GM12864 (cell line): Measurements from ENCODE around the gene SDHA.
"Not testable (repeated sequence)": the region's sequence is repeated elsewhere in the genome, so short reads cannot be mapped to it uniquely, and the experiment has no call there.

Experiments used
- DNase-seq: peaks from one replicate; pipeline ENCODE4 v3.0.0-alpha.2; 2011; ENCODE audit warnings: low read depth
- H3K4me3 ChIP-seq: 2 replicates; pipeline ENCODE4 v1.5.1; 2011; ENCODE audit warnings: mild to moderate bottlenecking, low read depth, low read length, control low read depth
- TF ChIP-seq, protein P1 (sequence below): IDR thresholded peaks from 2 replicates; pipeline ENCODE4 v1.5.1; 2011; ENCODE audit warnings: low read depth, mild to moderate bottlenecking, moderate library complexity, low read length, control low read depth, inconsistent platforms; ENCODE audit errors: missing control alignments

SDHA gene

DNA sequence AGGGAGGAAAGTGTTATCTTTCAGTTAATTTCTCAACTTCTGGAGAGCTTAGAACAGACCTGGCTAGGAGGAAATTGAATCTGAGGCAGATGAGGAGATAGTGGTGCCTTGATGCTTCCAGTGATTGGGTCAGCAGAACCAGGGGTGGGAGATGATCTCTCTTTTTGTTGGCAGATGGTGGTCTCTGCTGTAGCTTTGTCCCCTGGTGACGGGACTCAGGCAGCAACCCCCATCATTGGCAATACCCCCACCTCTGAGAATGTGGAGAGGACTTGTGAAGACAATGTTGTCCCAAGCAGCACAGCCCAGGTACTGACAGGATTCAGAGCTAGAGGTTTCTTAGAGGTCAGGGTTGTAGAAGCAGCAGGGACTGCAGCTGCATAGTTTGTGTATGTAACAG lies 49.6 kb downstream of the SDHA start:
- DNase-seq = no peak
- no peak overlapping the region for H3K4me3 ChIP-seq
- TF ChIP-seq, protein P1, sequence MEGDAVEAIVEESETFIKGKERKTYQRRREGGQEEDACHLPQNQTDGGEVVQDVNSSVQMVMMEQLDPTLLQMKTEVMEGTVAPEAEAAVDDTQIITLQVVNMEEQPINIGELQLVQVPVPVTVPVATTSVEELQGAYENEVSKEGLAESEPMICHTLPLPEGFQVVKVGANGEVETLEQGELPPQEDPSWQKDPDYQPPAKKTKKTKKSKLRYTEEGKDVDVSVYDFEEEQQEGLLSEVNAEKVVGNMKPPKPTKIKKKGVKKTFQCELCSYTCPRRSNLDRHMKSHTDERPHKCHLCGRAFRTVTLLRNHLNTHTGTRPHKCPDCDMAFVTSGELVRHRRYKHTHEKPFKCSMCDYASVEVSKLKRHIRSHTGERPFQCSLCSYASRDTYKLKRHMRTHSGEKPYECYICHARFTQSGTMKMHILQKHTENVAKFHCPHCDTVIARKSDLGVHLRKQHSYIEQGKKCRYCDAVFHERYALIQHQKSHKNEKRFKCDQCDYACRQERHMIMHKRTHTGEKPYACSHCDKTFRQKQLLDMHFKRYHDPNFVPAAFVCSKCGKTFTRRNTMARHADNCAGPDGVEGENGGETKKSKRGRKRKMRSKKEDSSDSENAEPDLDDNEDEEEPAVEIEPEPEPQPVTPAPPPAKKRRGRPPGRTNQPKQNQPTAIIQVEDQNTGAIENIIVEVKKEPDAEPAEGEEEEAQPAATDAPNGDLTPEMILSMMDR = no peak

DNA sequence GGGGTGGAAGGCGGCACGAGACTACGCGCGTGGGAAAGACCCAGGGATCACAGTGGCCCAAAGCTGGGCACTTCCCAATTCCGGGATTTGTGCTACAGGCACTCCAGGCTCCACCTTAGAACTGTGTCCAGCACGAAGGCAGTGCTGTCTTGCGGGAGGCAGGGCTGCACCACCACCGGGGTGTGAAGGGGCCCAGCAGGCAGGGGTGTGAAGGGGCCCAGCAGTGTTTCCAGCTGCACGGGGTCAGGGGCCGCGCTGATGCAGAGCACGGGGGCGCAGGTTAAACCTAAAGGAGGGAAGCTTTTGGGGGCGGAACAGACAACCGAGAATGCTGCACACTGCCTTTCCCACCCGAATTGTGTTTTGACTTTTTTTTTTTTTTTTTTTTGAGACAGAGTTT lies 52.2 kb downstream of the SDHA start:
- peak overlapping the region; percentile 59 for H3K4me3 ChIP-seq

DNA sequence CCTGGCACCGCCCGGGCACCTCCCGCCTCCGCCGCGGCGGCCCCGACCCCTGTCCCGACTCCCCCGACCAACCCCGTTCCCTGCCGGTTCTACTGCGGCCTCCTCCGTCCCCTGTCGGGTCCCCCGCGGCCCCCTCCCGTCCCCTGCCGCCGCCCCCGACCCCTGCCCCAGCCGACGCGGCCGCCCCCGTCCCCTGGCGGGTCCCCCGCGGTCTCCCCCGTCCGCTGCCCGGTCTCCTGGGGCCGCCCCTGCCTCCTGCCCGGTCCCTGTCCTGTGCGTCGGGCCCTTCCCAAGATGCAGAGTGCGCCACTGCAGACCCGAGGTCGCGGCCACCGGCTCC lies 53.7 kb downstream of the SDHA start:
- peak overlapping the region; percentile 97 for H3K4me3 ChIP-seq
- not testable (repeated sequence) for DNase-seq

More for the DNA sequence above, 52.2 kb downstream of the SDHA start:
- TF ChIP-seq, protein P1 = no peak
- no peak for DNase-seq

DNA sequence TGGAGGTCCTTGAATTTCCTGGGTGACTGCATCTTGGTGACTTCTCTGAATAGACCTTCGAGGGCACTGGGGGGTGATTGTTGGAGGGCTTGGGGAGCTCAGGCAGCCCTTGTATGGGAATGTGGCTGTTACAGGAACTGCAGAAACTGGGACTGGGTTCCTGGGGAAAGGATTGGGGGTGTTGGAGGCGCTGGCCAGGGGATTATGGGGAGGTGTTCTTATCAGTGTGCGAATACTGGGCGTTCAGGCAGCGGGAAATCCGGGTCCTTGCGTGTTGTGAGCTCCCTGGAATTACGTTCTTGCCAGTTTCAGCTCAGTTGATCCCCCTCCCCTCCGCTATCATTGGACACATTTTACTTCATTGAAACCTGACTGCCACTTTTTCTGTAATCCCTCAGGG lies 55.0 kb downstream of the SDHA start:
- not testable (repeated sequence) for DNase-seq
- H3K4me3 ChIP-seq = peak overlapping the region; percentile 49; the same call in 1 of the 2 replicates

DNA sequence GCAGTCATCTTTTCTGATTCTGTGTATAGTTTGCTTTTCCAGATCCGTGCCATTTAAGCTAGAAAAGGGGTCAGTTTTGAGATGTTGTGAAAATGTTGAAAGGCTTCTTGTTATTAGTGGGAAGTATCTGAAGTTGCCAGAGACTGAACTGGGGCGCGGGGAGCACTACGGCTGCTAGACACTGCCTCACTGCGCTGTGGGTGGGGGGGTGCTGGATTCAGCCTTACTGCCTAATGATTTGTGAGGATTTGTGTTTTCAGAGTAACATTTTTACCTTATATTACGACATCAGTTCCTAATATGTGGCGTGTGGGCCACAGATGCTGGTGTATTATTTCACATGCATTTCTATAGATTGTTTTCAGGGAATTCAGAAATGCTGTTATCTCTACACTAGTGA lies 55.4 kb downstream of the SDHA start:
- H3K4me3 ChIP-seq, DNase-seq: not testable (repeated sequence)

DNA sequence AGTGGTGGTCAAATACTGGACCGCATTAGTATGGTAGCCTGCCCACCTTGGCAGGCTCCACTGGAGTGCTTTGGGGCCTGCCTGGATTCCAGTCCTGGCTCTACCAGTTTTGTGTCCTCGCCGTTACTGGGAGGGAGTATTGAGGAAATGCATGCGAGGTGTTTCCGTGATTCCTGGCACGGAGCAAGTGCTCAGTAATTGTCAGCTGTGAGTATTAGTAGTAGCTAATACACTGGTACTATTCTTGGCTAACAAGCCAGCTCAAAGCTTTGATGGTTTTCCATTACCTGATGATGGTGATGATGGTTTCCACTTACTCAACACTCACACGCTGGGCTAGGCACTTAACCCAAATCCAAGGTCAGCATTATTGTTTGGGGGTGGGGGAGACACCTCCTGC lies 56.2 kb downstream of the SDHA start:
- DNase-seq, H3K4me3 ChIP-seq: not testable (repeated sequence)

DNA sequence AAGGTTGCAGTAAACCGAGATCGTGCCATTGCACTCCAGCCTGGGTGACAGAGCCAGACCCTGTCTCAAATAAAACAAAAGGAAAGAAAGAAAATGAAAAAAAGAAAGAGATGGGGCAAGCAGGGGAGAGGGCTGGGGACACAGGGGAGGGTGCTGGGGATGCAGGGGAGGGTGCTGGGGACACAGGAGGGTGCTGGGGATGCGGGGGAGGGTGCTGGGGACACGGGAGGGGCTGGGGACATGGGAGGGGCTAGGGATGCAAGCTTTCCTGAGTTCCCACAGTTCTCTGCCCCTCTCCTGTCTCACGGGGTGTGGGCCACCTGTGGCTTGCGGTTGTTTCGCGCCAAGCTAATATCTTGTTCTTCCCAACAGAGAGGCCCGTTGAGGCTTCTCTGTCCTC lies 60.5 kb downstream of the SDHA start:
- no peak overlapping the region for H3K4me3 ChIP-seq
- no peak for DNase-seq
- TF ChIP-seq, protein P1 = no peak

DNA sequence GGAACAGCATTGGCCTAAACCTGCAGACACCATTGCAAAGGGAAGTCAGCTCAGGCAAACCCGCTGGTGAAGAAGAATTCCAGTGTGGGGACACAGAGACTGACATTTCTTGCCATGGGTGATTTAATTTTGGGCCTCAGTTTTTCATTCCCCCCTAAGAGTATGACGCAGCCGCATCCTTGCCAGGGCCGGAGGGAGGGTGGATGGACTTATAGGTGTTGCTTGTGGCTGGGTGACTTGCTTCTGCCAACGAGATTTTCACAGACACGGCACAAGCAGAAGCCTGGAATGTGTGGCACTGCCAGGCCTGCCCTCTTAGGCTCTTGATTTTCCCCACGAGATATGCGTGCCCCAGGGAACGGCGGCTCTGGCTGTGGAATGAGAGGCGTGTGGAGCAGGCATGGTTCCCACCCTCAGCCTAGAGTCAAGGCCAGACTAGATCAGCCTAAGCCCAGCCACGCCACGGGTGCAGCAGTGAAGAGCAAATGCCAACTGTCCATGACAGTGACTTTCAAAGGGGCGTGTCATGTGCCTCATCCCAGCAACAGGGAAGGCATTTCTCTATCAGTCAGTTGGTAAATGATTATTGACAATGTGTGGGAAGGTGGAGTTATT lies 61.0 kb downstream of the SDHA start:
- H3K4me3 ChIP-seq, DNase-seq: not testable (repeated sequence)

DNA sequence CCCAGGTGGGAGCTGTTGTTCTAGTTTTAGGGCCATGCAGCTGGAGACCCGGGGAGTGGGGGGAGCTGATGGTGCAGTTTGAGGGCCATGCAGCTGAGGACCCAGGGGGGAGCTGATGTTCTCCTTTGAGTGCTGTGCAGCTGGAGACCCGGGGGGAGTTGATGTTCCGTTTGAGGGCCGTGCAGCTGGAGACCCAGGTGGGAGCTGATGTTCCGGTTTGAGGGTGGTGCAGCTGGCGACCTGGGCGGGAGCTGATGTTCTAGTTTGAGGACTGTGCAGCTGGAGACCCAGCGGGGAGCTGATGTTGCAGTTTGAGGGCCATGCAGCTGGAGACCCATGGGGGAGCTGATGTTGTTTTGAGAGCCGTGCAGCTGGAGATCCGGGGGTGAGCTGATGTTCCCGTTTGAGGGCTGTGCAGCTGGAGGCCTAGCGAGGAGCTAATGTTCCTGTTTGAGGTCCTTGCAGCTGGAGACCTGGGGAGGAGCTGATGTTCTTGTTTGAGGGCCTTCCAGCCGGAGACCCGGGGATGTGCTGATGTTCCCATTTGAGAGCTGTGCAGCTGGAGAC lies 68.0 kb downstream of the SDHA start:
- TF ChIP-seq, protein P1 = no peak
- no peak overlapping the region for H3K4me3 ChIP-seq
- no peak for DNase-seq

DNA sequence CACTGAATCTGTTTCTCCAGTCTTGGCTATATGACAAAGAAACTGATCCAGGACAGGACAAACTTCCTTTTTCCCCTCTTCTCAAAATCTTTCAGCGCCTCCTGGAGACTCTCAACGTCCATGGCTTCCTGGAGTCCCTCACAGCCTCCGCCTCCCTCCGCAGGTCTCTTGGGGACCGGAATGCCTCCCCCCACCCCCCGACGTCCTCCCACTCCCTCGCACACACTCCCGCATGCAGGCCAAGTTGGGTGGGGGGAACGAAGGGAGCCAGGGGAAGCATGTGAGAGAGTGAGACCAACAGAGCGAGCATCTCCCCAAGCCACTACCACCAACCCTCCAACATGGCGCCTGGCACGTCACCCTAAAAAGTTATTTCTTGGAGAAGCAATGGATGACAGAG lies 72.1 kb downstream of the SDHA start:
- DNase-seq, H3K4me3 ChIP-seq: not testable (repeated sequence)

DNA sequence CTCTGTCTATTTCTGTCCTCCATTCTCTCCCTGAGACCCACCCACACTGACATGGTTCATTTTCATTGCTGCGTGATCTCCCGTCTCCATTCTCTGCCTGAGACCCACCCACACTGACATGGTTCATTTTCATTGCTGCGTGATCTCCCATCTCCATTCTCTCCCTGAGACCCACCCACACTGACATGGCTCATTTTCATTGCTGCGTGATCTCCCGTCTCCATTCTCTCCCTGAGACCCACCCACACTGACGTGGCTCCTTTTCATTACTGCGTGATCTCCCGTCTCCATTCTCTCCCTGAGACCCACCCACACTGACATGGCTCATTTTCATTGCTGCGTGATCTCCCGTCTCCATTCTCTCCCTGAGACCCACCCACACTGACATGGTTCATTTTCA lies 73.2 kb downstream of the SDHA start:
- not testable (repeated sequence) for DNase-seq, H3K4me3 ChIP-seq

DNA sequence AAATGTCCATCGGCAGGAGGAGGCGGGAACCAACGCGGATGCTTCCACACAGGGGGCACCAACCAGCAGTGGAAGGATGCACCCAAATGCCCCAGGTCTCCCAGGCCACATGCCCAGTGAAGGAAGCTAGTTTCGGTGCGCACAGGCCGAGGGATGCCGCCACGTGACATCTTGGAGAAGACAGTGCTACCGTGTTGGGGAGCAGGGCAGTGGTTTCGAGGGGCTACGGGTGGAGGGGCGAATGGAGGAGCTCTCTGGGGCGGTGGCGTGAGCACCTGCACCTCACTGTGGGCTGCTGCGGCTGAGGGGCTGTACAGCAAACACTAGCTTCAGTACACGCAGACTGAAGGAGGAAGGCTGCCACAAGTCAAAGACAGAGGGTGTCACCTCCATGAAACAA lies 76.7 kb downstream of the SDHA start:
- DNase-seq, H3K4me3 ChIP-seq: not testable (repeated sequence)

DNA sequence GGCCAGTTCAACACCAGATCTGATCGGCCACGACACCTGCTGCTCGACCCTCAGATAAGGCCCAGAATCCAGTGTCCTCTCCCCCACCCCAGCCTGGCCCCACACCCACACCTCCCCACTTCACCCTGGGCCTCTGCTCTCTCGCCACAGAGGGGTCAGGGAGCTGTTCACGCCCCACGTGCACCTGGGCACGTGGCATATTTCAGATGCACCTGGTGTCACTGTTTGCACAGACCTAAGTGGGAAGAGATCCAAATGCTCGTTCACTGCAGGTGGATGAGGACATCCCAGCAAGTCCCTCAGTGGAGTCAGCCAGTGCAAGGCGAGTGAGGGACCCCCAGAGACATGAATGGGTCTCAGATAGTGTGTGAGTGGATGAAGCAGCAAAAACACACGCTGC lies 78.1 kb downstream of the SDHA start:
- H3K4me3 ChIP-seq, DNase-seq: not testable (repeated sequence)

DNA sequence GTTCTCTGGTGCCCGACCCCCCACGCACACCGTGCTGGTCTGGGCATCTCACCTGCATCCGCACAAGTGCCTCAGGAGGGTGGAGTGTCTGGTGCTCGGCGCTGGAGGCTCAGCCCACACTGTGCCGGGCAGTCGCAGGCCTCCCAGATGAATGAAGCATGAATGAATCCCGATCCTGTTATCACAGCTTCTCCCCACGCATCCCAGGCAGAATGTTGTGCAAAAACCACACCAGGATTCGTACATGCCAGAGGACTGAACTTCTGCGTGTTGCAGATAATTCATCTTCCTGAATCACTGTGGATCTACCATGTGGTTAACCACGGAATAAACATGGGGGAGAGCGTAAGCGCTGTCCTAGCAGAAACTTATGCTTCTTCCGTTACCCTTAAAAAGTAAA lies 78.8 kb downstream of the SDHA start:
- DNase-seq, H3K4me3 ChIP-seq: not testable (repeated sequence)

DNA sequence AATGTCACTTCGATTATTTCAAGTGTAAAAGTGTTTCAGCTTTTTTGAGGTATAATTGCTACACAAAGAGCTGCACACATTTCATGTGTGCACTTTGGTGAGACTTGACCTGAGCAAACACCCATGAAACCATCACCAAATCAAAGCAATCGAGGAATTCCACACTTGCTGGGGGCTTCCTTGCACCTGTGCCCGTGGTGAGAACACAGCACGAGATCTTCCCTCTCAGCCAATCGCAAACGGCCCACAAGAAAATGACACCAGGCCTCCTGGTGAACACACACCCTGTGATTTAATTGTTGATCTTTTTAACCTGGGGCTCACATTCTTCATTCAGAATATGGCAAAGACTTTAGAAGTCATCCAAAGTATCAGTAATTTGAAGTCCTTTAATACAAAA lies 79.3 kb downstream of the SDHA start:
- not testable (repeated sequence) for DNase-seq, H3K4me3 ChIP-seq
